ENCODE results near the gene PMEL. TPM values are rescaled to one million over a fixed set of nuclear protein-coding genes. Genes with fewer than 3 reads are reported as not detected.

PMEL gene
- total and polyA plus RNA-seq, 2 of the 8 experiments (the other 6 are each of a cell fraction or from before 2014, with no cell fraction given), result 120 to 382 TPM

DNA sequence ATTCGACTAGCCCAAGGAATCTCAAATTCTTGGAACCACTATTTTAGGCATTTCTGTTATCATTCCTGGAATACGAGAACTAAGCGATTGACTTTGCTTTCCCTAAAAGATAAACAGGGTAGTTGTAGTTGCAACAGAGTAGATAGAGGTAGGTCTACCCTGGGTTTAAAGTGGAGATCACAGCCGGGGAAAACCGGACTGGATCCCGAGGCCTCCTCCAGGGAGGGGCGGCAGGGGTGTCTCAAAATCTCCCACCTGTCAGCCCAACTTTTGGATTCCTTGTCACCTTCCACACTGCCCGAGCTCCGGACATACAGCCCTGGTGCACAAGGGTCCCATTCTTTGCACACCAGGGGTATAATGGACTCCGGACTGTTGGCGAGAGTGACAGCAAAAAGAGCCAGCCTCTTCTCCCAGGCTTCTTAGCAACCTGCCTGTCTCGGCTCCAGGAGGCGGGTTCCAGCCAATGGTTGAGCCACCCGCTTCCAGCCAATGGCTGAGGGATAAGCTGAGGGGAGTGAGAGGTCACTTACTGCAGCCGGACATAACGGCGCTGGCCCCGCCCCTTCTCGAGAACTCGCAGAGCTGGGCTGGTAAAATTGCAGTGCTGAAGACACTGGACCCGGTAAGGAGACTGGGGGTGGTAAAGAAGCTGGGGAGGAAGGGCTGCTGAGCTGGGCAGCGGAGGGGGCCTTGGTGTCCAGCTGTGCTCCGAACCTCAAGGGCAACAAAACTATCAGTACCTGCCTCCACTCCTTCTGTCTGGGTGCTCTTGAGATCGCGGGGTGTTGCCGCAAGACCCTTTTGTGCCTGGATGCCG is 31.1 kb upstream of the PMEL start, which contains the start of gene SUOX (continued):
- TF ChIP-seq ZNF274 (IDR thresholded peaks at IDR 0.05; ENCODE audit: borderline replicate concordance, extremely low read depth, low read length), result no peak
- TF ChIP-seq SIN3A (conservative IDR thresholded peaks at IDR 0.05 in 1 of 2, IDR thresholded peaks at IDR 0.05 in 1 of 2; ENCODE audit: low read depth in 1 of 2, low read length in 2 of 2), result peak; percentile 7 to 79; a peak in 2 of 4 replicates
- no peak for TF ChIP-seq E2F6 (IDR thresholded peaks at IDR 0.05)
- no peak for TF ChIP-seq HDAC6 (IDR thresholded peaks at IDR 0.05; ENCODE audit: low read depth, low read length)
- TF ChIP-seq KDM4A (IDR thresholded peaks at IDR 0.05; ENCODE audit: low read depth, low read length, severe bottlenecking), result peak; percentile 47
- TF ChIP-seq TCF12 (IDR thresholded peaks at IDR 0.05; ENCODE audit: low read depth, low read length), result no peak
- TF ChIP-seq, protein P1, sequence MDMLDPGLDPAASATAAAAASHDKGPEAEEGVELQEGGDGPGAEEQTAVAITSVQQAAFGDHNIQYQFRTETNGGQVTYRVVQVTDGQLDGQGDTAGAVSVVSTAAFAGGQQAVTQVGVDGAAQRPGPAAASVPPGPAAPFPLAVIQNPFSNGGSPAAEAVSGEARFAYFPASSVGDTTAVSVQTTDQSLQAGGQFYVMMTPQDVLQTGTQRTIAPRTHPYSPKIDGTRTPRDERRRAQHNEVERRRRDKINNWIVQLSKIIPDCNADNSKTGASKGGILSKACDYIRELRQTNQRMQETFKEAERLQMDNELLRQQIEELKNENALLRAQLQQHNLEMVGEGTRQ (IDR thresholded peaks at IDR 0.05; ENCODE audit: low read length), result no peak
- TF ChIP-seq SP2 (IDR thresholded peaks at IDR 0.05; ENCODE audit: low read length), result no peak
- peak; percentile 56; the same call in 1 of the 2 replicates for TF ChIP-seq YY1 (IDR thresholded peaks at IDR 0.05; ENCODE audit: low read depth, low read length)
- no peak for TF ChIP-seq RNF2 (IDR thresholded peaks at IDR 0.05; ENCODE audit: borderline replicate concordance, low read depth, low read length, missing control alignments, poor library complexity, severe bottlenecking)
- TF ChIP-seq CEBPB (IDR thresholded peaks at IDR 0.05; ENCODE audit: low read depth, low read length), result no peak
- TF ChIP-seq SRF (IDR thresholded peaks at IDR 0.05; ENCODE audit: low read depth, low read length), result no peak
- TF ChIP-seq TBP (IDR thresholded peaks at IDR 0.05; ENCODE audit: low read depth, low read length), result peak; percentile 48; the same call in 1 of the 2 replicates
- TF ChIP-seq KDM5A (IDR thresholded peaks at IDR 0.05; ENCODE audit: low read length), result no peak
- TF ChIP-seq CHD2 (IDR thresholded peaks at IDR 0.05; ENCODE audit: low read length), result 0 out of 2 replicates have a peak, but pooled peaks have one; percentile 10
- TF ChIP-seq POLR2A (IDR thresholded peaks at IDR 0.05; ENCODE audit: control extremely low read depth in 1 of 2, low read depth in 2 of 2, low read length in 2 of 2), result peak in 1 of 2 experiments; percentile 80; a peak in 2 of 3 replicates
- TF ChIP-seq BRCA1 (IDR thresholded peaks at IDR 0.05; ENCODE audit: low read depth, low read length), result no peak
- no peak for TF ChIP-seq RBBP5 (IDR thresholded peaks at IDR 0.05; ENCODE audit: borderline replicate concordance, low read depth, low read length)

Measured in H1 (cell line).